NK-92 (cell line): ENCODE data around the gene EPGN.
"Not testable (repeated sequence)": the region's sequence is repeated elsewhere in the genome, so short reads cannot be mapped to it uniquely, and the experiment has no call there.

Experiments used
- DNase-seq: peaks from one replicate; lab custom pipeline; 2025; ENCODE audit not compliant: unreplicated experiment; lab: John Stamatoyannopoulos, UW

EPGN gene

DNA sequence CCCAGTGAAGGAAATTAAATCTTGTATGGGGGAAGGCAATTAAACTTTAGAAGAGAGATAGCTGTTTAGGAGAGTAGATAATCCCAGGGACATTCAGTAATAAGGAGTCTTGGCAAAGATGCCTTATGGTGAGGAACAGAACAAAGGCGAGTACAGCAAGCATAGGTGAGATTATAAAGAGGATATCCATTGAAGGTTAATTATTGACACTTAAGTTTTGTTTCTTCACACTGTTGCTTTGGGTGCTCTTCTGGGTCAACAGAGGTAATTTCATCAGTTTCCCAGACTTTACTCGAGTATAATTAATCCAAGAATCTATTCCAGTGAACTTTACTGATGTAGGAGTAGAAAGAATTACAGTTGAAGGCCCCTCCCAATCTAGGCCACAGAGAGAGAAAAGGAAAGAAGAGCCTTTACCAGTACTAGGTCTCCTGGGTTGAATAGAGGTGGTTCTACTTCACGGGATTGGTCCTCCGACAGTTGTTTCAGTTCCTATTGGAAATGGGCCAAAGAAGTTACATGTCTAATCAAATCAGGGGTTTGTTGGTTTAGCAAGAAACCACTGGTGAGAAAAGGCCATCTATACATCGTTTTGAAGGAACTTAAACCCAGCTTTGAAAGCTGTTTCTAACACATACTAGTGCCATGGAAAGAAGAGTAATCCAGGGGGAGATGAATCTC is 27.2 kb downstream of the EPGN start:
- DNase-seq: no peak

DNA sequence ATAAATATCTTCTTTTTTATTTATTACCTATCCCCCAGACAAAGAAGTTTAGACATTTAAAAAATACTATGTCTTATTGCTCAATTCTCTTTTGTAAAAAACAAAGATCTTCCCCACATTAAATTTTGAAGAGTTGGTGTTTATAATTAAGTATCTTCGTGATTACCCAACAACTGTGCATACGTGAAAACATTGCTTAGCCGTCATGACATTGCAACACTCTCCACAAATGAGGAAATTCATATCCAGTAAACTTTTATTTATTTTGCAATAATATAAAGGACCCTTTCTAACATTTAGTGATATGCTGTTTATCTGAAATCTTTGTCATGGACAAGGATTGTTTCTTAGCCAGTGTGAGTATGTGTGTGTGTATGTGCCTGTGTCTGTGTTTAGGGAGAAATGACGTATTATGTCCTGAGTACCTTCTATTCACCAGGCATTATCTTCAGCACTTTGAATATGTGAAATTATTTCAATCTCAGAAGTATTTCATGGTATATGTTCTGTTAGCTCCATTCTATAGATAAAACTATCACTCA is 30.6 kb downstream of the EPGN start:
- DNase-seq: no peak

- DNase-seq: no peak
Measured at GRCh38 chr4:74339501-74339900, 31.2 kb downstream of the EPGN start.

DNA sequence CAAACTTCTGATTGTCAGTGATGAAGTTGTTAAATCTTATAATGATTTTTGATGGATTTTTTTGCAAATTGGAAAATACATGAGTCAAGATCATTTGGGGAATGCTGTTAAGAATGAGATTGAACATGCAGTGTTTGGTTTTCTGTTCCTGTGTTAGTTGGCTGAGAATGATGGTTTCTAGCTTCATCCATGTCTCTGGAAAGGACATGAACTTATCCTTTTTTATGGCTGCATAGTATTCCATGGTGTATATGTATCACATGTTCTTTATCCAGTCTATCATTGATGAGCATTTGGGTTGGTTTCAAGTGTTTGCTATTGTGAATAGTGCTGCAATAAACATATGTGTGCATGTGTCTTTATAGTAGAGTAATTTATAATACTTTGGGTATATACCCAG is 32.2 kb downstream of the EPGN start:
- DNase-seq: not testable (repeated sequence)

DNA sequence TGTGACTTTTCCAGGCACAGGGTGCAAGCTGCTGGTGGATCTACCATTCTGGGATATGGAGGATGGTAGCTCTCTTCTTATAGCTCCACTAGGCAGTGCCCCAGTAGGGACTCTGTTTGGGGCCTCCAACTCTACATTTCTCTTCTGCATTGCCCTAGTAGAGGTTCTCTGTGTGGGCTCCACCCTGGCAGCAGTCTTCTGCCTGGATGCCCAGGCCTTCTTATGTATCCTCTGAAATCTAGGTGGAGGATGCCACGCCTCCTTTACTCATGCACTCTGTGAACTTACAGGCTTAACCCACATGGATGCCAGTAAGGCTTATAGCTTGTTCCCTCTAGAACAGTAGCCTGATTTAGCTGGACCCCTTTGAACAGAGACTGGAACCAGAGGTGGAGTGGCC is 35.8 kb downstream of the EPGN start:
- no peak for DNase-seq

- no peak for DNase-seq
Measured at GRCh38 chr4:74353858-74354257, 45.6 kb downstream of the EPGN start.

DNA sequence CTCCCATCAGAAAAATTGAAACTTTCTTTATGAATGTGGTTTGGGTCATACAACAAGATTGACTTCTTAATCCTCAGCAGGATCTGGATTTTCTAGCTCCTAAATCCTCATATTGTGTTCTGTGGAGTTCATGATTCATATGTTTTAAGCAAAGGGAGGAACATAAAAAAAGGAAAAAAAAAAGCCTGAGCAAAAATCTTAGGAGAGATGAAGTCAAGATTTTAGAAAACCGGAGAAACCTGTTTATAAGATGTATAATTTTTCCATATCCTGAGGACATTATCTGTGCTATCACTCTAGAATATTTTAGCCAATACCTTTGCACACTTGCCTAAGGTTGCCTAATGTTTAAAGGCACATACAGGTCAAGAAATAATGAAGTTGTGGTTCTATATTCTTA is 49.7 kb downstream of the EPGN start:
- no peak for DNase-seq

- DNase-seq: no peak
Measured at GRCh38 chr4:74361671-74362070, 53.4 kb downstream of the EPGN start.

DNA sequence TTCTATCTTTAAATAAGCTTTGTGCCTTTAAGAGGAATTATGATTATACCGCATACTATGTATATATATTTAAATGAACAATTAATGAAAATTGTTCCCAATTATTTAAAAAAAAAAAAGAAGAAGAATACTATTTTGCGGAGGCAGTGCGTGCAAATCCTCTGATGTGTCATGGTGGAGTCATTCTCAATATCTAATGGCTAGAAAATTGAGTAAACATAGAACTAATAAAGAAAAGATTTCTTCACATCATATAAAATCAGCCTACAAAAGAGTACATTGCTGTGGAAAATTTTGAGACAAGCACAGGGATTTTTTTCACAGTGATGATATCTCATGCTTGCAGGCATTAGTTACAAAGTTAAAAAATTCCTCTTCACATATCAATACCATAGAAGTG is 54.1 kb downstream of the EPGN start:
- no peak for DNase-seq

- DNase-seq: no peak
Measured at GRCh38 chr4:74364256-74364651, 56.0 kb downstream of the EPGN start.

GRCh38 chr4:74364652-74365491 is 56.6 kb downstream of the EPGN start, which contains the start of gene EREG:
EREG (plus strand) TSS chr4:74365145; CDS start chr4:74365309, 164 bp downstream.
- no peak for DNase-seq

DNA sequence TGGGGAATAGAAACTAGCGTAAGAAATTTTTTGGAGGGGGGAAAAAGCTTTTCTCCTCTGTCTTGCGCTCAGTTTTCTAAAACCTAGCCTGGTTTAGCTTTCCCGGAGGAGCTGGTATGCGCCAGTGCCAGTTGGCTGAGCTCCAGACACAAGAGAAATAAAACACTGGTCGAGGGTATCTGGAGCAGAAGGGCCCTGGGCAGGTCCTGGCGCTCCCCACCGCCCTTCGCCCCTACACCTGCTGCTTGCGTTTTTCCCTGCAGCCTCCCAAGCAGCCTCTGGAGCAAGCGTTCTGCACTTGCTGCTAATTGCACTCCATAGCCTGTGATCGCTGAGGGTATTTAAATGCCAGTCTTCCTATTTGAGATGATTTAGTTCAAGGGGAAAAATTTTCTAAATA is 57.5 kb downstream of the EPGN start:
- no peak for DNase-seq
